ENCODE measurements around the gene ITGB6. TPM values are rescaled to one million over a fixed set of nuclear protein-coding genes. Genes with fewer than 3 reads are reported as not detected.

Gene ITGB6
- total RNA-seq, 1 experiment from 2014 or later, result 7.2 TPM

- no TSS peak for BruUV-seq (replicated peaks)
- POLR2A ChIA-PET (ENCODE audit: unreplicated experiment), result no interaction called here
- no peaks in the 10 kb centered on the region for H3K9me2 ChIP-seq (replicated peaks; ENCODE audit: low read length)
- H3K4me1 ChIP-seq (ENCODE audit: insufficient read depth, low read length), result peaks cover 12% of the 10 kb centered on the region; the same call in 1 of the 2 replicates
- no peaks in the 10 kb centered on the region for H3K79me2 ChIP-seq (ENCODE audit: low read length)
- H3K4me3 ChIP-seq (ENCODE audit: low read length), result no peak overlapping the region
- DNase-seq (no peak), ATAC-seq (no peak)
- H2AFZ ChIP-seq (ENCODE audit: low read length), result no peak overlapping the region
- H3K4me2 ChIP-seq (ENCODE audit: low read length), result no peak overlapping the region
- CTCF ChIA-PET, result no interaction called here
- TF ChIP-seq CTCF (conservative IDR thresholded peaks at IDR 0.05; ENCODE audit: low read depth, low read length), result no peak
- no peak for TF ChIP-seq EZH2phosphoT487 (IDR thresholded peaks at IDR 0.05; ENCODE audit: borderline replicate concordance, low read length)
- TF ChIP-seq EZH2 (IDR thresholded peaks at IDR 0.05; ENCODE audit: low read length, unreplicated experiment), result no peak
- H3K27me3 ChIP-seq (ENCODE audit: low read length), result no peaks in the 10 kb centered on the region
- H3K9ac ChIP-seq (ENCODE audit: low read length), result no peak overlapping the region
- H3K27ac ChIP-seq (ENCODE audit: low read length), result no peak overlapping the region
- H4K20me1 ChIP-seq (ENCODE audit: low read length), result no peaks in the 10 kb centered on the region
- H3K9me3 ChIP-seq (ENCODE audit: low read length), result no peaks in the 10 kb centered on the region
- no peaks in the 10 kb centered on the region for H3K36me3 ChIP-seq (ENCODE audit: low read depth, low read length)
- H3F3A ChIP-seq (ENCODE audit: low read length, unreplicated experiment), result no peaks in the 10 kb centered on the region
- intact Hi-C loops (cut with micrococcal nuclease), result no loop called here
Measured at GRCh38 chr2:160139991-160140390, 60.1 kb downstream of the ITGB6 start.

GRCh38 chr2:160139350-160139749 lies 60.7 kb downstream of the ITGB6 start:
- BruUV-seq (replicated peaks), result no TSS peak
- intact Hi-C loops (cut with micrococcal nuclease), result no loop called here
- H3K9me2 ChIP-seq (replicated peaks; ENCODE audit: low read length), result no peaks in the 10 kb centered on the region
- TF ChIP-seq CTCF (conservative IDR thresholded peaks at IDR 0.05; ENCODE audit: low read depth, low read length) (no peak), EZH2 (IDR thresholded peaks at IDR 0.05; ENCODE audit: low read length, unreplicated experiment) (no peak), EZH2phosphoT487 (IDR thresholded peaks at IDR 0.05; ENCODE audit: borderline replicate concordance, low read length) (no peak)
- POLR2A ChIA-PET (ENCODE audit: unreplicated experiment), result no interaction called here
- H3K36me3 ChIP-seq (ENCODE audit: low read depth, low read length), result no peaks in the 10 kb centered on the region
- H3K27ac ChIP-seq (ENCODE audit: low read length), result no peak overlapping the region
- no peaks in the 10 kb centered on the region for H3F3A ChIP-seq (ENCODE audit: low read length, unreplicated experiment)
- H3K9me3 ChIP-seq (ENCODE audit: low read length), result no peaks in the 10 kb centered on the region
- H3K79me2 ChIP-seq (ENCODE audit: low read length), result no peaks in the 10 kb centered on the region
- DNase-seq (no peak), ATAC-seq (no peak)
- H3K9ac ChIP-seq (ENCODE audit: low read length), result no peak overlapping the region
- H4K20me1 ChIP-seq (ENCODE audit: low read length), result no peaks in the 10 kb centered on the region
- H3K4me2 ChIP-seq (ENCODE audit: low read length), result no peak overlapping the region
- peaks cover 12% of the 10 kb centered on the region; the same call in 1 of the 2 replicates for H3K4me1 ChIP-seq (ENCODE audit: insufficient read depth, low read length)
- H3K4me3 ChIP-seq (ENCODE audit: low read length), result no peak overlapping the region
- H3K27me3 ChIP-seq (ENCODE audit: low read length), result no peaks in the 10 kb centered on the region
- CTCF ChIA-PET, result no interaction called here
- no peak overlapping the region for H2AFZ ChIP-seq (ENCODE audit: low read length)

GRCh38 chr2:160138406-160138805 lies 61.7 kb downstream of the ITGB6 start:
- H3K4me3 ChIP-seq (ENCODE audit: low read length), result no peak overlapping the region
- TF ChIP-seq EZH2phosphoT487 (IDR thresholded peaks at IDR 0.05; ENCODE audit: borderline replicate concordance, low read length), result no peak
- no peak for TF ChIP-seq EZH2 (IDR thresholded peaks at IDR 0.05; ENCODE audit: low read length, unreplicated experiment)
- TF ChIP-seq CTCF (conservative IDR thresholded peaks at IDR 0.05; ENCODE audit: low read depth, low read length), result no peak
- H3K9ac ChIP-seq (ENCODE audit: low read length), result no peak overlapping the region
- ATAC-seq (no peak), DNase-seq (no peak)
- ChIA-PET POLR2A (ENCODE audit: unreplicated experiment) (no interaction called here), CTCF (no interaction called here)
- no TSS peak for BruUV-seq (replicated peaks)
- no peaks in the 10 kb centered on the region for H3F3A ChIP-seq (ENCODE audit: low read length, unreplicated experiment)
- H3K9me2 ChIP-seq (replicated peaks; ENCODE audit: low read length), result no peaks in the 10 kb centered on the region
- no peaks in the 10 kb centered on the region for H3K36me3 ChIP-seq (ENCODE audit: low read depth, low read length)
- H3K4me2 ChIP-seq (ENCODE audit: low read length), result no peak overlapping the region
- H3K4me1 ChIP-seq (ENCODE audit: insufficient read depth, low read length), result peaks cover 12% of the 10 kb centered on the region; the same call in 1 of the 2 replicates
- H3K27ac ChIP-seq (ENCODE audit: low read length), result no peak overlapping the region
- H3K79me2 ChIP-seq (ENCODE audit: low read length), result no peaks in the 10 kb centered on the region
- H3K9me3 ChIP-seq (ENCODE audit: low read length), result no peaks in the 10 kb centered on the region
- no peak overlapping the region for H2AFZ ChIP-seq (ENCODE audit: low read length)
- intact Hi-C loops (cut with micrococcal nuclease), result no loop called here
- no peaks in the 10 kb centered on the region for H3K27me3 ChIP-seq (ENCODE audit: low read length)
- H4K20me1 ChIP-seq (ENCODE audit: low read length), result no peaks in the 10 kb centered on the region
